Ovary (tissue), 3 donors: ENCODE results near the gene HS3ST6.

Source experiments
- CTCF ChIP-seq, 3 donors: fragments of 450-650 bp in 2 of 3; fragments of 200-600 bp in 1 of 3; IDR thresholded peaks; one replicate each; pipeline versions ENCODE4 v1.5.1 to v1.8.0; 2016 to 2022; ENCODE audit warnings: antibody characterized with exemption in 3 of 3, mild to moderate bottlenecking in 1 of 3
- EP300 ChIP-seq: sonication (generic); formaldehyde crosslinking; IDR thresholded peaks from one replicate; pipeline ENCODE4 v1.6.1; 2017; ENCODE audit warnings: antibody characterized with exemption
- POLR2A ChIP-seq: fragments of 450-650 bp; IDR thresholded peaks from one replicate; pipeline ENCODE4 v1.6.1; 2017; ENCODE audit warnings: antibody characterized with exemption, mild to moderate bottlenecking, moderate library complexity
- donor health status: DM: no; HTN: no; CAD: no.

- TF ChIP-seq CTCF (IDR thresholded peaks at IDR 0.05) (no peak), EP300 (no peak), POLR2A (no peak)
Measured at GRCh38 chr16:1917056-1917664, 1.1 kb downstream of the HS3ST6 start.
